Uterus (tissue), 2 donors: ENCODE data around the gene CTIF.

Source experiments
- CTCF ChIP-seq, 4 experiments: fragments of 200-600 bp in 2 of 4; fragments of 450-650 bp in 2 of 4; sonication (generic) in 2 of 4; IDR thresholded peaks; one replicate each; pipeline ENCODE4 v1.5.1; 2016 to 2019; ENCODE audit warnings: antibody characterized with exemption in 4 of 4, mild to moderate bottlenecking in 2 of 4, moderate library complexity in 1 of 4
- POLR2A ChIP-seq, 2 donors: fragments of 450-650 bp; IDR thresholded peaks; one replicate each; pipeline ENCODE4 v1.6.1; 2016; ENCODE audit warnings: antibody characterized with exemption in 2 of 2, mild to moderate bottlenecking in 1 of 2, moderate library complexity in 1 of 2

- TF ChIP-seq CTCF (IDR thresholded peaks at IDR 0.05): no peak
- TF ChIP-seq POLR2A (IDR thresholded peaks at IDR 0.05): no peak
These were observed 191.2 kb downstream of the CTIF start for GRCh38 chr18:48730010-48730409.
